Measurements from ENCODE around the gene VPS72. TPM values are rescaled to one million over a fixed set of nuclear protein-coding genes. Genes with fewer than 3 reads are reported as not detected.

The VPS72 gene
- total RNA-seq, 6 donors from 2014 or later = 19.0 to 54.3 (median 25.5) TPM

DNA sequence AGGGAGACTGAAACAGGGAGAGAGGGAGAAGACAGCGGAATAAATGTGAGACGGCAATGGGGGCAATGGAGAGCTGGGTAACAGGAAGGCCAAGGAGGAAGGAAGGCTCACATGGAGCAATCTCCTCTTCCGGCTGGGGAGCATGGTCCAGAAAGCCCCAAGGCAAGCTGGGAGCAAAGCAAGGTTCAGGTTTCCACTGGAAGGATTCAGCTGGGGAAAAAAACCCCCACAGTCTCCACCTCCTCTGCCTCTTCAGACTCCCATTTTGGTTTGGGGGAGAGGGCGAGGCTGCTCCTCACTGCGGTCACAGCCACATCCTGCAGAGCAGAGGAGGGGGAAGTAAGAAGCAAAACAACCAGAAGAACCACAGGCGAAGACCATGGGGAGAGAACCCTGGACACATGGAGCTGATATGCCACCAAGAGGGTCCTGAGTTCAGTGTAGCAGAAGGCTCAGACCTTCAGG lies 32.9 kb downstream of the VPS72 start:
- H3K27me3 ChIP-seq = no peaks in the 10 kb centered on the region
- TF ChIP-seq CTCF (IDR thresholded peaks at IDR 0.05) = no peak
- TF ChIP-seq POLR2AphosphoS5 (IDR thresholded peaks at IDR 0.05) = peak in 1 of 2 donors; percentile 22
- peak; percentile 48 to 66 for ATAC-seq (ENCODE audit: low FRiP score in 2 of 2)
- peak overlapping the region; percentile 66 to 81 (median 74) for H3K27ac ChIP-seq
- DNase-seq = peak in 1 of 2 donors; percentile 45
- peak overlapping the region; percentile 14 to 50 (median 44) for H3K4me3 ChIP-seq
- no peaks in the 10 kb centered on the region for H3K9me3 ChIP-seq
- H3K36me3 ChIP-seq = peaks cover 9 to 38% (median 21%) of the 10 kb centered on the region in 4 donors
- 69 to 72% methylated on average over 6 of the region's 6 CpGs for WGBS, 2 donors
- peaks cover 5 to 23% (median 11%) of the 10 kb centered on the region in 4 donors for H3K4me1 ChIP-seq

DNA sequence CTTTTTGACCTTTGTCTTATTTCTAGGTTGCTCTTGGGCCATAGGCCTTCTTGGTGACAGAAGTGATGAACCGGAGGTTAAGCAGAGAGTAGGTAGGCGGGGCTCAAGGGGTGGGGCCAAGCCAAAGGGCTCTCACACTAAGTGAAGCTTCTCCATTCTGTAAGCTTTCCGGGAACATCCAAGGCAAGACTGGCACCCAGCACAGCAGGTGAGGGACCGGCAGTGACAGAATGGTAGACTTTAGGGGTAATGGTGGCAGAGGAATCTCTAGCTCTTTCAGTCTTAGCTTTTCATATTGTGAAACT lies 33.5 kb downstream of the VPS72 start, which contains the start of gene TNFAIP8L2:
Gene TNFAIP8L2 (plus strand): TSS at position 135 of the 305 bp plus-strand sequence. CDS start 2,049 bp downstream, outside the sequence.
- H3K4me1 ChIP-seq = peaks cover 5 to 23% (median 11%) of the 10 kb centered on the region in 4 donors
- H3K27ac ChIP-seq = peak within 1 kb of the TSS; percentile 66 to 81 (median 74)
- ATAC-seq (ENCODE audit: low FRiP score in 2 of 2) (peak; percentile 81 to 87), DNase-seq (peak in 1 of 2 donors; percentile 76)
- 55 to 73% methylated on average over 4 of the region's 4 CpGs for WGBS, 2 donors
- H3K4me3 ChIP-seq = peak within 1 kb of the TSS; percentile 14 to 50 (median 44)
- H3K9me3 ChIP-seq = no peaks in the 10 kb centered on the region
- H3K36me3 ChIP-seq = peaks cover 9 to 33% (median 20%) of the 10 kb centered on the region in 4 donors
- TF ChIP-seq POLR2AphosphoS5 (IDR thresholded peaks at IDR 0.05) (no peak), POLR2A (IDR thresholded peaks at IDR 0.05) (peak in 1 of 4 donors; percentile 32)
- H3K27me3 ChIP-seq = no peaks in the 10 kb centered on the region

DNA sequence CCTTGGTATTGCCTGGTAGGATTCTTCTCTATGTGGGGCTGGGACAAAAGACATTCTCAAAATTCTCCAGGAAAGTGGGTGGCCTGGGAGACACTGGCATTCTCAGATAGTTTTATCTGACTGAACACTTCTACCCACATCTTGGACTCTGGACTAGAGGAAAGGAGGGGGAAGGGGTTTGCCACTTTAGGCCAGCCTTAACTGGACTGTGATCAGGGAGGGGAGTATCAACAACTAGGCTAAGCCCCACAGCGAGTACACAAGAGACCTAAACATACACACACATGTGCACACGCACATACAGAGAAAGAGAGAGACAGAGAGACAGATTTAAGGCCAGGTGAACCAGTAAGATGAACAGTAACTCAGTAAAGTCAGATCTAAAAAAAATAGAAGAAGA lies 42.3 kb downstream of the VPS72 start:
- Histone ChIP-seq H3K4me1 (peaks cover 21 to 28% (median 25%) of the 10 kb centered on the region in 4 donors), H3K27me3 (no peaks in the 10 kb centered on the region), H3K36me3 (no peaks in the 10 kb centered on the region), H3K4me3 (no peak overlapping the region), H3K9me3 (no peaks in the 10 kb centered on the region), H3K27ac (peak overlapping the region in 3 of 4 donors; percentile 68 to 80 (median 73))
- DNase-seq = no peak
- ATAC-seq (ENCODE audit: low FRiP score in 2 of 2) = no peak
- WGBS, 2 donors = 93 to 100% methylated on average over 2 of the region's 2 CpGs
- TF ChIP-seq CTCF (IDR thresholded peaks at IDR 0.05) (no peak), EP300 (IDR thresholded peaks at IDR 0.05) (no peak), POLR2AphosphoS5 (IDR thresholded peaks at IDR 0.05) (no peak), POLR2A (IDR thresholded peaks at IDR 0.05) (no peak)

- Histone ChIP-seq H3K9me3 (no peaks in the 10 kb centered on the region), H3K27me3 (no peaks in the 10 kb centered on the region), H3K36me3 (no peaks in the 10 kb centered on the region), H3K4me3 (peak overlapping the region in 3 of 4 donors; percentile 55 to 76 (median 57)), H3K4me1 (peaks cover 21 to 28% (median 25%) of the 10 kb centered on the region in 4 donors), H3K27ac (peak overlapping the region; percentile 53 to 80 (median 70))
- no peak for TF ChIP-seq CTCF (IDR thresholded peaks at IDR 0.05)
- TF ChIP-seq EP300 (IDR thresholded peaks at IDR 0.05) = no peak
- TF ChIP-seq POLR2A (IDR thresholded peaks at IDR 0.05) = no peak
- TF ChIP-seq POLR2AphosphoS5 (IDR thresholded peaks at IDR 0.05) = no peak
- DNase-seq = no peak
- ATAC-seq (ENCODE audit: low FRiP score in 2 of 2) = no peak
- 17 to 35% methylated on average over 7 of the region's 7 CpGs for WGBS, 2 donors
These were observed 42.9 kb downstream of the VPS72 start for GRCh38 chr1:151147132-151147503.

GRCh38 chr1:151146412-151147131 lies 43.4 kb downstream of the VPS72 start, which contains the start of gene SEMA6C:
TSS of gene SEMA6C (minus strand) at chr1:151146631. CDS start at chr1:151142621, 4,010 bp downstream.
- ATAC-seq (ENCODE audit: low FRiP score in 2 of 2) = peak; percentile 97 to 99
- peaks cover 21 to 28% (median 25%) of the 10 kb centered on the region in 4 donors for H3K4me1 ChIP-seq
- no peaks in the 10 kb centered on the region for H3K36me3 ChIP-seq
- peak within 1 kb of the TSS; percentile 53 to 80 (median 73) for H3K27ac ChIP-seq
- peak in 2 of 4 donors; percentile 77 to 87 for TF ChIP-seq POLR2A (IDR thresholded peaks at IDR 0.05)
- TF ChIP-seq EP300 (IDR thresholded peaks at IDR 0.05) = no peak
- peak; percentile 36 to 76 for TF ChIP-seq POLR2AphosphoS5 (IDR thresholded peaks at IDR 0.05)
- peak; percentile 96 to 97 for DNase-seq
- no peaks in the 10 kb centered on the region for H3K9me3 ChIP-seq
- WGBS, 2 donors = 0 to 2% methylated on average over 17 to 61 of the region's 61 CpGs
- H3K4me3 ChIP-seq = peak within 1 kb of the TSS; percentile 29 to 76 (median 56)
- no peaks in the 10 kb centered on the region for H3K27me3 ChIP-seq

All from upper lobe of left lung (tissue), 6 donors.